OCI-LY3 (cell line): Measurements from ENCODE around the gene SIK3.

Source experiments
- CTCF ChIP-seq: fragments of 200-600, 300-600 bp; sonication (generic); IDR thresholded peaks from 2 replicates; pipeline ENCODE4 v1.5.1; 2014; ENCODE audit warnings: antibody characterized with exemption, low read length, low read depth
- EZH2phosphoT487 ChIP-seq: fragments of 200-600 bp; shearing (Covaris generic); IDR thresholded peaks from 2 replicates; pipeline ENCODE4 v1.6.1; 2018; ENCODE audit warnings: antibody characterized with exemption, mixed run types, low read depth

GRCh38 chr11:116796548-116796947 lies 301.7 kb downstream of the SIK3 start:
- TF ChIP-seq CTCF = no peak
- TF ChIP-seq EZH2phosphoT487 = no peak
